ENCODE results near the gene CAMTA1. TPM values are rescaled to one million over a fixed set of nuclear protein-coding genes. Genes with fewer than 3 reads are reported as not detected.

CAMTA1 gene
- polyA plus RNA-seq, 4 donors = 89.3 to 98.2 (median 92.9) TPM

DNA sequence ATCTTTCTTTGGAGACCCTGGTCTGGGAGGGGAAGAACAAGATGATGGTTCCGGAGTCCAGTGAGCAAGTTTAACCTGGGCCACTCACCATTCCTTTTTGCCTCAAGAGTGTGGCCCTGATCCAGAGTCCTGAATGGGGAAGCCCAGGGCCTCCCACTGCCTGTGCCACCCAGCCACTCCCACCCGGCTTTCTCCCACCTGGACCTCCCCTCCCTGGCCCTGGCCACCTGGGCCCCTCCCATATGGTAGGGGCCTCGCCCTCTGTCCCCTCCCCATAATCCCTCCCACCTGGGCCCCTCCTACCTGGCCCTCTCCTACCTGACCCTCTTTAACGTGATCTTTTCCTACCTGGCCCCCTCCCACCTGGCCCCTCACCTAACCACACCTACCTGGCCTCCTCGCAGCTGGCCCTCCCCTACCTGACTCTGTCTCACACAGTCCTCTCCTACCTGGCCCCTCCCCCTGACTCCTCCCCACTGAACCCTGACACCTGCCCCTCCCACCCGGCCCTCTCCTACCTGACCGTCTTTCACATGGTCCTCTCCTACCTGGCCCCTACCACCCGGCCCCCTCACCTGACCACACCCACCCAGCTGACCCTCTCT is 765.1 kb downstream of the CAMTA1 start:
- DNase-seq (ENCODE audit: low read depth in 4 of 4, low spot score in 3 of 4) = no peak

DNA sequence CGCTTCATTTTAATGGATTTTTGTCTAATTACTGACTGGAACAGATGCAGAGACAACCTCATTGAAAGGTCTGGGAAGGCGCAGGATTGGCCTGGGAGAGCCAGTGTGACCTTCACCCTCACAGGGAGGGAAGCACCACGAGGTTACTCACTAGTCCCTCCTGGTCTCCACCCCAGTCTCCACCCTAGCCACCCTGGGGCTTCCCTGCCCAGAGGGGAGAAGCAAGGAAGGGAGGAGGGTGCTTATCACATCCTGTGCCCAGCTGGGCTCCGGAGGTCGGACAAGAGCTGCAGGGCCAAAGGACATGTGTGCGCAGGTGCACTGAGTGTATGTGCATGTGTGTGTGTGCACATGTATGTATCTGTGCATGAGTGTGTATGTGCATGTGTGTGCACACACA is 765.7 kb downstream of the CAMTA1 start:
- DNase-seq (ENCODE audit: low read depth in 4 of 4, low spot score in 3 of 4) = no peak

DNA sequence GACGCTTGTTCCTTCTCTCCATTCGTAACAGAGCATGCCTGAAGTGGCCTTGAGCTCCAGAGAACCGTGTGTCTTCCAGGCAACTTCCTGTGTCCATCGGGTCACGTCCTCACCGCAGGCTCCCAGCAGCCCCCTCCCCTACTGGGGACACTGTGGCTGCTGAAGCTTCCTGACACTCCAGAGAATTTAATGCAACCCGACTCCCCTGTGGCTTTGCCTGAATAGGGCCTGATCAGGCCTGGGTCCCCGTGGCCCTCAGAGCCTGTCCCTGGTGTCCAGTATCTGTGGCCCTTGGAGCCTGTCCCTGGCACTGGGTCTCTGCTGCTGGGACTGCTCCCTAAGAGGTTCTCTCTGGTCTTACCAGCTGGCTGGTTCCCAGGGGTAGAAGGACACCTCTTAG is 766.2 kb downstream of the CAMTA1 start:
- DNase-seq (ENCODE audit: low read depth in 4 of 4, low spot score in 3 of 4) = no peak

DNA sequence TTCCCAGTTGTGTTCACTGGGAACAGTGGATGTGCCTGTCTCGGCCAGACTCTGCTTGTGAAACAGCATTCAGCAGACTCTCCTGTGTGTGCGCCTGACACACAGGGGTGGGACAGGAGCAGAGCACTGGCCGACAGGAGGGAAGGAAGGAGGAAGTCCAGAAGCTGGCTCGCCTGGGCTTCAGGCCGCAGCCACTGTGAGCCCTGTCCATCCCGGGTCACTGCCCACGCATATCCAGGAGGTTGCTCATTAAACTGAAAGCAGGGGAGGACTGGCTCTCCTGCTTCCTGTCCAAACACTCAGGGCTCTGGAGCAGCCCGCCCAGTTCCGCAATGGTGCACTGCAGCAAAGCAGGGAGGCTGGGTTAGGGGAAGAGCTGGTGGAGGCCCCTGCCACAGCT is 767.1 kb downstream of the CAMTA1 start:
- DNase-seq (ENCODE audit: low read depth in 4 of 4, low spot score in 3 of 4) = no peak

DNA sequence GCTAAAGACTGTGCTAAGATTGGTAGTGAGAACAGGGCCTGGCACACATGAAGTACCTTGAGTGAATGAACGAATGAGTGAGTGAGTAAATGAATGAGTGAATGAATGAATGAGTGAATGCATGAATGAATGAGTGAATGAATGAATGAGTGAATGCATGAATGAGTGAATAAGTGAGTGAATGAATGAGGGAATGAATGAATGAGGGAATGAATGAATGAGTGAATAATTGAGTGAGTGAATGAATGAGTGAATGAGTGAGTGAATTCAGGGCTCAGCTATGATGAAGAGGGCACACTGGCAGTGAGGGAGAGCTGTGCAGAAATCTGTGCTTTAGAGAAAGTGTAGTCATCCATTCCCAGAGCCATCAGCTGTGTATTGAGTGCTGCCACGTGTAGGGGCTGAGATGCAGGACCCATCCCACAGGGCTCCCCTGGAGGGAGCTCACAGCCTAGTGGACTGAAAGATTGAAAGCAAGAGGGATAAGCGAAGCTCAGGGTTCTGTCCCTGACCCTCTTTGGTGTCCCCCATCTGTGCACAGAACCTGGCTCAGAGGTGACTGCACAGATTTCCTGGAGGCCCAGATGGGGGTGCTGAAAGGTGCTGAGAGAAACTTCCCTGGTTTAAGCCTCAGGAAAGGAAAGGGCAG is 767.9 kb downstream of the CAMTA1 start:
- DNase-seq (ENCODE audit: low read depth in 4 of 4, low spot score in 3 of 4) = no peak

DNA sequence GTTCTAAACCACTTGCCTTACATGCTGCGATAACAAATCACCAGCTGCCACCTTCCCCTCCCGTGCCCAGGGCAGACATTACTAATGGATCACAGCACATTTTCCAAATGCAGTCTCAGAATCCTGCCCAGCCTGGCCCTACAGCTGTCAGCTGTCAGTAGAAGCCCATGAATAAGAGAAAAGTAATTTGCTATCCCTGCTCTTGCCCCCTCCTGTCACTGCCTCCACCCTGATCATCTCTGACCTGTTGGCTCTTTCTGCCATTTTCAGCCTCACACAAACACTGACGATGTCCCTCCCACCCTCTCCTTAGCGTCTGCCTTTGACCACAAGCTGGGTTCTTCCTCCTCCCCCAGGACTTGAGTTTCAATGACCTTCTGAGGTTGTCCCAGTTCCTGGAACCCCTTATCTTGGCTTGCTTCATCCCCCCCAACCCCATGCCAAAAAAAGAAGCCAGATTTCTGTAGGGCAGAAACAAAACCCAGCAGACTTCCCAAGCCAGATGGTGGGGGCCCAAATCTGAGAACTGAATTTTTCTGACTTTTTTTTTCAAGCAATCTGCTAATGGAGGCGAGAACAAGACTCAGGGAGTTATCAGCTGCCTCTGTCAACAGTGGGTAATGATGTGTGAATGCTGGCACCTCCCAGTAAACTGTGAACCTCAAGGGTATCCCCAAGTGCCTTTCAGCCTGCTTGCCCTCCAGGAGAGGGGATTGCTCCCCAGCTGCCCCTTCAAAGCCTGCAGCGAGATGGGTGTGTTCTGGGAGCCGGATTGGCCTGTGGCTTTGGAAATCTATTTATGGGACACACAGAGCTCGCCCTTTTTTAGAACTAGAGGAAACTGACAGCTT is 769.4 kb downstream of the CAMTA1 start:
- no peak for DNase-seq (ENCODE audit: low read depth in 4 of 4, low spot score in 3 of 4)

DNA sequence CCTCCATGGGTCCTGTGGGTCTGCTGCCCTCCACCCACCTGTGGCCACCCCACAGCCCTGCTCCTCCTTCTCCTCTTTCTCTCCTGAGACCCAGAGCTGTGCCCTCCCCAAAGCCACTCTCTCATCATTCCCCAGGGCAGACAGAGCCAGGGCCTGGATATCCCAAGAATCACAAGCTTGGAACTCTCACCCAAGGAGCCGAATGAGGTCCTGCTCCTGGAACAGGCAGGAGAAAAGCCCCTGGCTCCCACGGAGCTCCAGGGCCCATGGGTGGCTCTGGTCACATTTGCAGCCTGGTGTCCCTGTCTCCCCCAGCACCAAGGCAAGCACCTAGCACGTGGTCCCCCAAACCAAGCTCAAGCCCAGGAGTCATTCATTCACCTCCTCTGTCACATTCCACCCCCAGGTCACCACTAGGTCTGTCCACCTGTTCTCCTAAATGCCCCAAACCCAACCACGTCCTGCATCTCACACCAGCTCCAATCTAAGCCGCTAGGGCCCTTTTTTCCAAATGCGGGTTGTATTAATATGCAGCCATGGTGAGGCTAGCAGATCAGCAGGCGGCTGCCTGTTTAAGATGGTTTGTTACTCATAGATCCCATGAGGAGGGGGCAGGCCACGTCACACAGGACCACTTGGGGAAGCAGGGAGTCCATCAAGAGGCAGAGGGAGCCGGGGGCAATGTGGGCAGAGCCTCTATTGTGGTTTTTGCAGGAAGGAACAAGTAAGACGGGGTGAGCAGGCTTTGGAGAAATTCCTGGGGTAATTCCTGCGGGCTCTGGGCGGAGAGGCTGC is 770.3 kb downstream of the CAMTA1 start:
- no peak for DNase-seq (ENCODE audit: low read depth in 4 of 4, low spot score in 3 of 4)

DNA sequence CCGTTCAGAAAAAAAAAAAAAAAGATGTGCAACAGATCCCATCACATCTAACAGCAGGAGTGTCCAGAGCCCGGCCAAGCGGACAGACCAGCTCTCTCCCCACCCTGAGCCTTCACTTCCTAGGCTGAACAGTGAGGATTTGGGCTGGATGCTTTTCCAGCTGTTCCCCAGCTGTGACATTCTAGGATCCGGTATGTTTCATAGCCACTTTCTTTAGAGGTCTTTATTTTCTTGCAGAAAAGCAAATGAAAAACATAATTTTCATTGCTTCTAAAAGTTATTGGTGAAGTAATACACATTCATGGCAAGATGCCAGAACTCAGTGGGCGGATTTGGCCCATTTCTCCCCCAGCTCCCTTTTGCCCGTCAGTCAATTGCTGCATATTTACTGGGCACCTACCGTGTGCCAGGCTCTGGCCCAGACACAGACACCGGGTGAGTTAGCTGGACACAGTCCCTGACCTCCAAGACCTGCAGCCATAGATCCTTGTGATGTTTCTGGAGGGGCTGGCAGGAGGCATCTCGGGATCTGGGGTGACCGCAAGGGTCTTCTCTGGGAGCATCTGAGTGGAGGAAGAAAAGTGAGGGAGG is 772.1 kb downstream of the CAMTA1 start:
- DNase-seq (ENCODE audit: low read depth in 4 of 4, low spot score in 3 of 4) = peak in 1 of 4 donors; percentile 55

DNA sequence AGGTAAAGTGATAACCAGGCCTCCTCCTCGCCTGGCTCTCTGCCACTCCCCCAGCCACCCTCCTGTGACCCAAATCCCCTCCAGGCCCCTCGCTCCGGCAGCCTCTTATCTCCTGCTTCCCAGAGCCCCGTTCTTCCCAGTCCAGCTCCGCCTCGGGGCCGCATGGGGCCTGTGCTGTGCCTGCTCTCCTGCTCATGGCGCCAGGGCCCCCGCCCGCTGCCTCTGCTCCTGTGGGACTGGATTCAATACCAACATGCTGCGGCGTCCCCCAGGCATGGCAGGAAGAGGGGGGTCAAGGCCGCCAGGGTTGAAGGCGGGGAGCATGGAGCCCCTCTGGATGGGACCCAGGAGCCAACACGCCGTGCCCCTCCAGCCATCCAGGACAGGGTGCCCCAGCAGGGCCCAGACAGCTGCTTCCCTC is 772.8 kb downstream of the CAMTA1 start:
- no peak for DNase-seq (ENCODE audit: low read depth in 4 of 4, low spot score in 3 of 4)

DNA sequence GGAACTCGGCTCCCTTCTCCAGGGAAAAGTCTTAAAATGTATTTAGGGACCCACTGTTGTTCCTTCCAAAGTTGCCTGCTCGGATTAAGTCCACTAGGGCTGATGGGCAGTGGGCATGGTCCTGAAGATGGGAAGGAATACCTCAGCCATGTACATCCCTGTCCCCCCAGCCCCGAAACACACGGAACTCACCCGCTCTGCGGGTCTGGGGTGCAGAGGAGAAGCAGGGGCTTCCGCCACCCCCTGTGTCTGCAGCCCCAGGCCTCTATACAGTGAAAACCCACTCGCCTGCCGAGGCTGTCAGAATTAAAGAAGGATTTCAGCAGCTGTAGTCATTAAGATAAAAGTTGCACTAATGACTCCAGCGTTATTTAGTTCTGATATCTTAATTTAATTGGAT is 773.2 kb downstream of the CAMTA1 start:
- DNase-seq (ENCODE audit: low read depth in 4 of 4, low spot score in 3 of 4) = no peak

DNA sequence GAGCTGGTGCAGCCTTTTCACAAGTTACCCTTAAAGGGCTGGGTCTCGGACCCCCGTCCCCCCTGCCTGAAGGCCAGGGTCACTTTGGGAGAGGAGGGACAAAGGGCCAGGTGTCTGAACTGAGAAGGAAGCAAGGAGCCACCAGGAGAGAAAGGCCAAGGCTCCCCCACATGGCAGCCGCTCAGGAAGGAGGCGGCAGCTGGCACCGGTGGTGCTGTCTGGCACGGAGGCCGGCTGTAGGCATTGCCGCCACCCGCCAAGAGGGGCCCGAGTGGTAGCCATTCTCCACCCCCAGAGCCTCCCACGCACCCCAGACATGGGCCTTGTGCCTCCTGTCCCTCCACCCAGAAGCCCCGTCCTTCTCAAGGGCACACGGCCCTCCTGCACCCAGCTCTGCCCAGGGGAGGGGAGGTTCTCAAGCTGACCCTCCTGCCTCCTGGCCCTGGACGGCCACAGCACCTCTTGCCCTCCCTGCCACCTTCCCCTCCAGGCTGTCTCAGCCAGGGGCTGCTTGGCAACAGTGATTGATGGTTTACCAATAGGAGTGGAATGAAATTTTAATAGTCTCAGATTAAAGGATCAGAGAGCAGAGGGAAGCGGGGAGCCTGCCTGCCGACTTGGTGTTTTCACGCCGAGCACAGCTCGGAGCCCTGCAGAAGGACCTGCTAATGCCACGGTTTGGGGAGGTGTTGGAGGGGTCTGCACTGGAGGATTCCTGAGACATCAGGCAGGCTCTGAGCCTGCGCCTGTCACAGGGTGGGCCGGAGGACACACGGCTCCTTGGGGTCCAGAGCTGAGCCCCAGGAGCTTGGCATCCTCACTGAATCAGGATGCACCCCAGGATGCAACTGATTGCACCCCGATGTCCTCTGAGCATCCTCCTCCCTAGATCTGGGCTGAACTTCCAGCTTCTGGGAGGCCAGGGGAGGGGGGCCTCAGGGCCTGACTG is 773.9 kb downstream of the CAMTA1 start:
- DNase-seq (ENCODE audit: low read depth in 4 of 4, low spot score in 3 of 4) = no peak

DNA sequence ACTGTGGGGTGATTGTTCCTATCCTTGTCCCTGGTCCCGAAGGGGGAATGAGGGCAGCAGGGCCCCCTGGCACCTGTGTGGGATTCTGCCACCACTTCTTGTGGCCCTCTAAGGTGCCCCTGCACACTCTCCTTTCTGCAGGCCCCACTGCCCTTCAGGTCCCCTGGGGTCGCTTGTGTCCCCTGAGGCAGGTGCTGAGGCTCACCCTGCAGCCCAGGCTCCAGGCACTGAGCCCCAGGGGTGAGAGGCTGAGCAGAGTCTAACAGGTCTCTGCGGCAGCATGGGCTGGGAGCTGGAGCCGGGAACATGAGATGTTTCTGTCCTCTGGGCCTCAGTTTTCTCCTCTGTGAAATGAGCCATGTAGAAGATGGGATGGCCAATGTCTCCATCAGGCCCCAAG is 774.9 kb downstream of the CAMTA1 start:
- no peak for DNase-seq (ENCODE audit: low read depth in 4 of 4, low spot score in 3 of 4)

DNA sequence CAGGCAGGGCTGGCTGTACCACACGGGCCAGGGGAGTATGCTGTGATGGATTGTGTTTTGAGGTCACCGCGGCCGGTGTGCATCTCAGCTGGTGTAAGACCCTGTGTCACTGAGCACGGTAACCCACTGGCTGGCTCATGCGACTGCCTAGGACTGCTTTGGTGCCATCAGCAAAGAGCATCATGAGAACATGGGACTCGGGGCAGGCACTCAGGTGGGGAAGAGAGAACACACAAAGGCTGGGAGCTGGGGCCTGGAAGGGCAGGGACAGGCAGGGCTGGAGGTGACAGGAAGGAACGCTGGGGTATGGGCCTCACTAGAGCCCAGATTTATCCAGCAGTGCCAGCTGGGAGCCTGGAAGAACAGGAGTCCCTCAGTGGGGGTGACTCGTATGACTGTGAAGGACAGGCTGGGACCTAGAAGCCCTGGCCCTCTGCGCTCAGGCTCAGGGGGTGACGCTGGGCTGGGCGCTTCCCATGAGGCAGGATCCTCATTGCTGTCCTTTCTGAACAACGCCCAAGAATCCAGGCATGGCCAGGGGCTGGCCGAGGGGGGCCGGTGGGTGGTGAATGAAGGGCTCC is 775.4 kb downstream of the CAMTA1 start:
- DNase-seq (ENCODE audit: low read depth in 4 of 4, low spot score in 3 of 4) = no peak

DNA sequence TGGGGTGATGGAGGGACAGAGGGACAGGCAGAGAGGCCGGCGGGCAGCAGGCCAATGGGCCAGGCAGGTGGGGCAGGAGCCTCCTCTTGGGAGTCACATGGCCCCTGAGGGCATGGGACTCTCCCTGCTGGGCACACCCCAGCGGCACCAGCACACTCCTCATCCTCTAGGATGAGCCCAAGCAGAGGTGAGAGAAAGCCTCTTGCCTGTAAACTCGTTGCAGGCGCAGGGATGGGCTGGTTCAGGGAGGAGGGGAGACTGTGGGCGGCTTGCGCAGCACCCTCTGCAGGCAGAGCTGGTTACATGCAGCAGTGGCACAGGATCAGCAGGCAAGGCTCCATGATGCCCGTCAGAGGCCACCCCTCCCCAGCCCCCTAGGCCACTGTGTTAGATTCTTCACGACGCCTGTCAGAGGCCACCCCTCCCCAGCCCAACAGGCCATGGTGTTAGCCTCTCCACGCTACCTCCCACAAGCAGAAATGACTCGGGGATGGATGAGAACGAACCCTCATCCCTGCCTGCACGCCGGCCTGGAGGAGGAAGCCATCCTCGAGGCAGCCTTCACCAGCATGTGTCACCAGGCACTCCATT is 776.2 kb downstream of the CAMTA1 start:
- DNase-seq (ENCODE audit: low read depth in 4 of 4, low spot score in 3 of 4) = no peak

DNA sequence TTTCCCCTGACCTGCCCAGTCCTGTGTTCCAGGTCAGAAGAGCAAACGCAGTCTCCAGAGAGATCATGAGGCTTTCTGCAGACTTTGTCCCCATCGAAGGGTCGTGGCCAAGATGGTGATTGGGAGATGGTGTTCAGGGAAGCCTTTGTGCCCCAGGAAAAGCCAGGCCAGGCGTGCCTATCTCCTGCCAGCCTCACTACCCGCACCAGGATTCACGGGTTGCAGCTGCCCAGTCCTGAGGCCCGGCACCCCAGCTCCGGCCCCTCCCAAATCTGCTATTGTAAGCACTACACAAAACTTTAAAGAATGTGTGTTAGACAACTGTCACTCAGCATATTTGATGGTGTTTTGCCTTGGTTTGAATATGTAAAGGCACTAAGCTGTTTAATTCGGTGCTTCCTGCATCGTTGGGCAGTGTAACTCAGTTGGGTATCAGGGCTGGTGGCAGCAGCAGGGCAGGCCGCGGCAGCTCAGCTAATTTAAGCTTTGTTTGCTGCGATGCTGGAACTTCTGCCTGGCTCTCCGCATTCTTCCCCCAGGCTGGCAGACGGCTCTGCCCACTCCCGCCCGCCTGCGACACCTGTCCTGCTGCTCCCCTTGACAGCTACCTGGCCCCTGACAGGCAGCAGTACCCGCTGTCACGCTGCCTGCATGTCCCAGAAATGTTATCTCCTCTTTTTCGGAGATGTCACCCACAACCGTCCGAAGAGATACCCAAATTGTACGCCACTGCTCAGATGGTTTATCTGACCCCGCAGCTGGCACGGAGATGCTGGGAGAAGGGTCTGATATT is 776.9 kb downstream of the CAMTA1 start:
- no peak for DNase-seq (ENCODE audit: low read depth in 4 of 4, low spot score in 3 of 4)

DNA sequence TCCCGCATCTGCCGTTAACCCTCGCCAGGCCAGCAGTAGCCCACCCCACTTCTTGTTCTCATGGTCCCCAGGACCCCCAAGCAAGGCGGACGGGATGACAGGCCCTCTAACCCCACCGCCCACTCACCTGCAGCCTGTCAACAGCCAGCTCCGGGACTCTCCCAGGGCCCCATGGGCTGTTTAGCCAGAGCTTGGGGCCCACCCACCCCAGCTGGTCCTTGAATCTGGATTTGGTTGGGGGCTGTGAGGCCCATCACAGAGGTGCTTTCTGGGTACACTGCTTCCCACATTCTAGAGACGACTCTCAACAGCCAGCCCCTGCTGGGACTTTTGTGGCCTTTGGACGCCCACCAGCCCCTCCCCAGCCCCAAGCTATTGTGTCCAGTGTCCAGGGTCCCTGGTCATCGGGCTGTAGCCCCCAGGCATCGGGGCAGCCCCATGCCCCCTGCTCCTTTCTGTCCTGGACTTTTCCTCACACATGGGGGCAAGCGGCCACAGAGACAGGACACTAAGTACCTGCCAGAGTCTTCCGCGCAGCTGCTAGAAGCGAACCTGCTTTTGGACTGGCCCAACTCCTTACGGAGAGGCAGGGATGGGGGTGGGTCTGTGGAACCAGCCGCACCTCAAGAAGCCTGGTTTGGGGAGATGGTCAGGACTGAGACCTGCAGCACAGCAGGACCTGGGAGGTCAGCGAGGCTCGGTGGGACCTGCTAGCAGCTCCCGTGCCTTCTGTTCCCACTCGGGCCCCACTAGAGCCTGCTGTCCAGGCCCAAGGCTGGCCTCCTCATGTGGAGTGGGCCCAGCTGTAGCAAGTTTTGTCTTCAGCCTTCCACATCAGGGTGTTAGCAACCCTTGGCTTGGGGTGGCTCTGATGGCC is 777.7 kb downstream of the CAMTA1 start:
- no peak for DNase-seq (ENCODE audit: low read depth in 4 of 4, low spot score in 3 of 4)

DNA sequence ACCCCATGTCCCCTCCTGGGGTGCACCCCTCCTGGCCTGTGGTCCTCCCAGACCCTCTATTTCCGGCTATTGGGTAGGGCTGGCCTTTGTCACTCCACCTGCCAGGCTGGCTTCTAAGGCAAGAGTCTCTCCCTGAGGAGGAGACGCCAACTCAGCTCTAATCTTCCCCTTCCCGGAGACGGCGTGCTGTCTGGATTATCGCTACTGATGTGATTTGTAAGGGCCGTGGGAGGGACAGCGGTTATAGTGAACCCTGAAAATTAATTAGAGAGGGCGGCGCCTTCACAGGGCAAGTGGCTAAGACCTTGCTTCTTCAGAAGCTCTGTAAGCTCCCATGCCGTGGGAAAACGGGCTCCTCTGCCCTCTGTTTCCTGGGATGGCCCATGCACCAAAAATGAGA is 778.9 kb downstream of the CAMTA1 start:
- no peak for DNase-seq (ENCODE audit: low read depth in 4 of 4, low spot score in 3 of 4)

Data from right renal pelvis (tissue), 4 donors.